SK-N-SH treated with all-trans-retinoic acid at 6 μM for 48 hours (cell line): ENCODE measurements around the gene PBX3.

Source experiments
- ATAC-seq: fragments of 200-7000 bp; cut with Tn5 transposase; 3 replicates; pipeline ENCODE4 v1.9.1; 2020; ENCODE audit warnings: mild to moderate bottlenecking, moderate library complexity
- ARNTL ChIP-seq: fragments of 450-650 bp; formaldehyde crosslinking; IDR thresholded peaks from 2 replicates; pipeline ENCODE4 v1.5.0; 2020; ENCODE audit warnings: low read depth, mild to moderate bottlenecking, moderate library complexity, borderline replicate concordance
- CREB5 ChIP-seq: fragments of 250-450 bp; sonication (Bioruptor Pico); IDR thresholded peaks from 2 replicates; pipeline ENCODE4 v1.5.1; 2020; ENCODE audit warnings: low read depth, mild to moderate bottlenecking, moderate library complexity
- CSDC2 ChIP-seq: fragments of 250-450 bp; sonication (Bioruptor Pico); IDR thresholded peaks from 2 replicates; pipeline ENCODE4 v1.5.0; 2020; ENCODE audit warnings: mild to moderate bottlenecking, moderate library complexity
- CSRNP3 ChIP-seq: fragments of 250-450 bp; sonication (Bioruptor Pico); IDR thresholded peaks from 2 replicates; pipeline ENCODE4 v1.5.1; 2021; ENCODE audit warnings: mild to moderate bottlenecking, moderate library complexity
- ESRRG ChIP-seq: fragments of 250-450 bp; sonication (Bioruptor Pico); IDR thresholded peaks from 2 replicates; pipeline ENCODE4 v1.6.1; 2021; ENCODE audit warnings: mild to moderate bottlenecking
- GLIS3 ChIP-seq: fragments of 250-450 bp; sonication (Bioruptor Pico); IDR thresholded peaks from 2 replicates; pipeline ENCODE4 v1.5.0; 2020; ENCODE audit warnings: mild to moderate bottlenecking, moderate library complexity
- ISL1 ChIP-seq: fragments of 250-450 bp; sonication (Bioruptor Pico); IDR thresholded peaks from 2 replicates; pipeline ENCODE4 v2.1.2; 2022; ENCODE audit warnings: mild to moderate bottlenecking, moderate library complexity
- PATZ1 ChIP-seq: fragments of 250-450 bp; sonication (Bioruptor Pico); IDR thresholded peaks from 2 replicates; pipeline ENCODE4 v1.8.0; 2020; ENCODE audit warnings: mild to moderate bottlenecking, moderate library complexity, borderline replicate concordance
- POU6F1 ChIP-seq: fragments of 250-450 bp; sonication (Bioruptor Pico); IDR thresholded peaks from 2 replicates; pipeline ENCODE4 v1.8.0; 2021; ENCODE audit warnings: low read depth, mild to moderate bottlenecking, moderate library complexity, borderline replicate concordance
- RARB ChIP-seq: fragments of 250-450 bp; sonication (Bioruptor Pico); IDR thresholded peaks from 2 replicates; pipeline ENCODE4 v1.8.0; 2021; ENCODE audit warnings: mild to moderate bottlenecking, moderate library complexity
- SNAI2 ChIP-seq: fragments of 250-450 bp; sonication (Bioruptor Pico); IDR thresholded peaks from 2 replicates; pipeline ENCODE4 v1.5.0; 2020; ENCODE audit warnings: mild to moderate bottlenecking, moderate library complexity
- TCF4 ChIP-seq: fragments of 250-450 bp; sonication (Bioruptor Pico); IDR thresholded peaks from 2 replicates; pipeline ENCODE4 v1.8.0; 2021; ENCODE audit warnings: mild to moderate bottlenecking, moderate library complexity, borderline replicate concordance
- TOX ChIP-seq: fragments of 250-450 bp; sonication (Bioruptor Pico); IDR thresholded peaks from 2 replicates; pipeline ENCODE4 v1.8.0; 2021; ENCODE audit warnings: mild to moderate bottlenecking, moderate library complexity, borderline replicate concordance
- TSHZ2 ChIP-seq: fragments of 250-450 bp; sonication (Bioruptor Pico); IDR thresholded peaks from 2 replicates; pipeline ENCODE4 v1.5.0; 2020; ENCODE audit warnings: mild to moderate bottlenecking, moderate library complexity
- ZFP30 ChIP-seq: fragments of 450-650 bp; formaldehyde crosslinking; IDR thresholded peaks from 2 replicates; pipeline ENCODE4 v1.5.0; 2022; ENCODE audit warnings: mild to moderate bottlenecking, moderate library complexity
- ZNF565 ChIP-seq: fragments of 450-650 bp; formaldehyde crosslinking; conservative IDR thresholded peaks from 2 replicates; pipeline ENCODE4 v1.5.0; 2020; ENCODE audit warnings: low read depth, mild to moderate bottlenecking, moderate library complexity
- ZNF70 ChIP-seq: fragments of 450-650 bp; formaldehyde crosslinking; IDR thresholded peaks from 2 replicates; pipeline ENCODE4 v1.5.0; 2020; ENCODE audit warnings: mild to moderate bottlenecking, moderate library complexity
- ZNF8 ChIP-seq: fragments of 450-650 bp; formaldehyde crosslinking; IDR thresholded peaks from 2 replicates; pipeline ENCODE4 v1.5.0; 2020; ENCODE audit warnings: mild to moderate bottlenecking, moderate library complexity

The PBX3 gene

GRCh38 chr9:125845271-125845808, 98.2 kb downstream of the PBX3 start:
- no peak for ATAC-seq
- TF ChIP-seq TCF4 (CRISPR knock-in tag) = no peak
- no peak for TF ChIP-seq TOX (CRISPR knock-in tag)
- TF ChIP-seq ZNF70 (CRISPR knock-in tag) = no peak
- no peak for TF ChIP-seq PATZ1 (CRISPR knock-in tag)
- no peak for TF ChIP-seq ZNF565 (CRISPR knock-in tag)
- TF ChIP-seq TSHZ2 (CRISPR knock-in tag) = no peak
- TF ChIP-seq, all 23 proteins: peak for 0

GRCh38 chr9:125847735-125848134, 100.6 kb downstream of the PBX3 start:
- no peak for ATAC-seq
- TF ChIP-seq CSRNP3 (CRISPR knock-in tag) (no peak), TCF4 (CRISPR knock-in tag) (peak; percentile 55; the same call in 1 of the 2 replicates), ZNF70 (CRISPR knock-in tag) (no peak), TSHZ2 (CRISPR knock-in tag) (peak; percentile 43; the same call in 1 of the 2 replicates), POU6F1 (CRISPR knock-in tag) (no peak)

- no peak for ATAC-seq
- TF ChIP-seq ARNTL (CRISPR knock-in tag) (no peak), ZNF70 (CRISPR knock-in tag) (no peak), SNAI2 (no peak)
Observed at GRCh38 chr9:125850106-125850632, 103.0 kb downstream of the PBX3 start.

- no peak for ATAC-seq
- TF ChIP-seq TOX (CRISPR knock-in tag) = no peak
- TF ChIP-seq PATZ1 (CRISPR knock-in tag) = no peak
- no peak for TF ChIP-seq ZNF8 (CRISPR knock-in tag)
- TF ChIP-seq GLIS3 (CRISPR knock-in tag) = no peak
- TF ChIP-seq ESRRG (CRISPR knock-in tag) = no peak
- TF ChIP-seq CREB5 = no peak
- TF ChIP-seq ISL1 (CRISPR knock-in tag) = no peak
- no peak for TF ChIP-seq RARB
- TF ChIP-seq ZFP30 (CRISPR knock-in tag) = no peak
- TF ChIP-seq ARNTL (CRISPR knock-in tag) = no peak
- TF ChIP-seq CSDC2 (CRISPR knock-in tag) = no peak
Observed at GRCh38 chr9:125850763-125851162, 103.6 kb downstream of the PBX3 start.
